Ovary (tissue), 9 donors: ENCODE measurements around the gene MRPL41. TPM values are rescaled to one million over a fixed set of nuclear protein-coding genes. Genes with fewer than 3 reads are reported as not detected.
A peak's percentile ranks its signal among the peaks of the same experiment; 100 is the strongest.
"Not testable (repeated sequence)": the region's sequence is repeated elsewhere in the genome, so short reads cannot be mapped to it uniquely, and the experiment has no call there.

Experiments
- DNase-seq, 5 donors: peaks; one replicate each; pipeline ENCODE4 v3.0.0-alpha.2; 2019 to 2020
- H3K27ac ChIP-seq, 2 donors: fragments of 200-600 bp; one replicate each; pipeline versions ENCODE4 v1.5.1 to v1.8.0; 2019 to 2022
- H3K27me3 ChIP-seq: fragments of 200-600 bp; one replicate; pipeline ENCODE4 v1.8.0; 2022
- H3K36me3 ChIP-seq: fragments of 200-600 bp; sonication (generic); one replicate; pipeline ENCODE4 v1.5.1; 2019
- H3K4me1 ChIP-seq: one replicate; pipeline ENCODE4 v1.8.1; 2013; ENCODE audit warnings: mild to moderate bottlenecking, moderate library complexity; ENCODE audit not compliant: insufficient read depth
- H3K4me3 ChIP-seq: fragments of 200-600 bp; sonication (generic); one replicate; pipeline ENCODE4 v1.5.1; 2017
- H3K9me3 ChIP-seq, 2 donors: fragments of 200-600 bp in 1 of 2; sonication (generic) in 1 of 2; one replicate each; pipeline versions ENCODE4 v1.5.1 to v1.8.1; 2013 to 2019; ENCODE audit warnings: mild to moderate bottlenecking in 1 of 2, moderate library complexity in 1 of 2
- CTCF ChIP-seq, 3 donors: fragments of 450-650 bp in 2 of 3; fragments of 200-600 bp in 1 of 3; IDR thresholded peaks; one replicate each; pipeline versions ENCODE4 v1.5.1 to v1.8.0; 2016 to 2022; ENCODE audit warnings: antibody characterized with exemption in 3 of 3, mild to moderate bottlenecking in 1 of 3
- EP300 ChIP-seq: sonication (generic); formaldehyde crosslinking; IDR thresholded peaks from one replicate; pipeline ENCODE4 v1.6.1; 2017; ENCODE audit warnings: antibody characterized with exemption
- POLR2A ChIP-seq: fragments of 450-650 bp; IDR thresholded peaks from one replicate; pipeline ENCODE4 v1.6.1; 2017; ENCODE audit warnings: antibody characterized with exemption, mild to moderate bottlenecking, moderate library complexity
- WGBS, 3 donors: extraction: QIAGEN DNeasy Blood & Tissue Kit in 1 of 3; methylation state at CpG; one replicate each; pipeline versions ENCODE4 v1.1.5 to v1.1.7; 2013 to 2017; 5-methylcytosine and 5-hydroxymethylcytosine counted together
- intact Hi-C, 4 donors: fragments of 100-400 bp; cut with DNase I; formaldehyde crosslinking; loops; one replicate each; pipeline versions ENCODE4 v1.11.0 to v1.15.1; 2022 to 2023
- polyA plus RNA-seq, 2 donors: library from polyadenylated mRNA; stranded (reverse); fragments of 200-250 nt in 1 of 2; fragments of 350-450 nt in 1 of 2; fragmentation: Illumina TruSeq in 1 of 2; extraction: RNeasy Lipid Tissue Mini Kit (QIAGEN cat#74804) in 1 of 2; gene quantifications; one replicate each; pipeline ENCODE4 v1.2.3, GENCODE V29; 2013 to 2014
- total RNA-seq, 7 donors: library from RNA; depleted of rRNA in 2 of 7; stranded (reverse); fragments of >200 nt in 2 of 7; fragmentation: NEBNext Ultra II Directional in 3 of 7; extraction: Animal tissue kit (Norgen Biotek cat#: 25700) in 3 of 7; gene quantifications; one replicate each; pipeline versions ENCODE4 v1.1.0 to v1.2.4, GENCODE V29; 2016 to 2023
- donor health status: DM: no; HTN: no; CAD: no; lungs with moderate emphysema.
- donor health status: DM: no; HTN: no; CAD: no.
- donor health status: Bipolar disorder and iron deficiency.
- donor health status: DM: yes; HTN: yes; CAD: no.
- donor health status: DM: no; HTN: no; CAD: no.
- donor health status: DM: yes; HTN: yes; CAD: no.

MRPL41 gene
- total and polyA plus RNA-seq, 9 donors: 1.0 to 61.9 (median 48.3) TPM

GRCh38 chr9:137544176-137544760 is 7.4 kb upstream of the MRPL41 start:
- Histone ChIP-seq H3K9me3 (no peaks in the 10 kb centered on the region), H3K36me3 (no peaks in the 10 kb centered on the region), H3K4me1 (peaks cover 6% of the 10 kb centered on the region), H3K4me3 (no peak overlapping the region), H3K27me3 (no peaks in the 10 kb centered on the region), H3K27ac (no peak overlapping the region)
- 81 to 85% (median 82%) methylated on average over 12 of the region's 12 CpGs for WGBS, 3 donors
- intact Hi-C loops: no loop called here
- DNase-seq: no peak
- TF ChIP-seq POLR2A (no peak), EP300 (no peak), CTCF (IDR thresholded peaks at IDR 0.05) (no peak)

- TF ChIP-seq POLR2A (no peak), EP300 (no peak), CTCF (IDR thresholded peaks at IDR 0.05) (no peak)
- H3K9me3 ChIP-seq: no peaks in the 10 kb centered on the region
- peaks cover 11% of the 10 kb centered on the region for H3K4me1 ChIP-seq
- no peak for DNase-seq
- H3K36me3 ChIP-seq: no peaks in the 10 kb centered on the region
- no peak overlapping the region for H3K4me3 ChIP-seq
- 80 to 81% (median 80%) methylated on average over 10 of the region's 10 CpGs for WGBS, 3 donors
- H3K27ac ChIP-seq: no peak overlapping the region
- no peaks in the 10 kb centered on the region for H3K27me3 ChIP-seq
- intact Hi-C loops: no loop called here
Measured at GRCh38 chr9:137545123-137545522, 6.6 kb upstream of the MRPL41 start.

GRCh38 chr9:137547687-137548543 is 3.8 kb upstream of the MRPL41 start:
- Histone ChIP-seq H3K4me3 (no peak overlapping the region), H3K27ac (peak overlapping the region in 1 of 2 donors; percentile 7), H3K27me3 (no peaks in the 10 kb centered on the region), H3K4me1 (peaks cover 13% of the 10 kb centered on the region), H3K36me3 (no peaks in the 10 kb centered on the region), H3K9me3 (no peaks in the 10 kb centered on the region)
- TF ChIP-seq CTCF (IDR thresholded peaks at IDR 0.05): no peak
- no peak for TF ChIP-seq EP300
- no peak for TF ChIP-seq POLR2A
- WGBS, 3 donors: 55 to 80% (median 74%) methylated on average over 23 of the region's 23 CpGs
- no peak for DNase-seq
- intact Hi-C loops: no loop called here

GRCh38 chr9:137550231-137550621 is 1.5 kb upstream of the MRPL41 start, which contains the start of gene PNPLA7:
PNPLA7 (minus strand) TSS chr9:137550402; CDS start chr9:137550197, 205 bp downstream.
- H3K27ac ChIP-seq: peak within 1 kb of the TSS; percentile 74 to 76
- intact Hi-C loops: no loop called here
- peak; percentile 85 to 90 (median 87) for DNase-seq
- H3K4me3 ChIP-seq: peak within 1 kb of the TSS; percentile 75
- WGBS, 3 donors: 3% methylated on average over 11 to 13 of the region's 13 CpGs
- no peaks in the 10 kb centered on the region for H3K9me3 ChIP-seq
- no peaks in the 10 kb centered on the region for H3K27me3 ChIP-seq
- H3K4me1 ChIP-seq: peaks cover 13% of the 10 kb centered on the region
- H3K36me3 ChIP-seq: no peaks in the 10 kb centered on the region
- TF ChIP-seq POLR2A: no peak
- no peak for TF ChIP-seq CTCF (IDR thresholded peaks at IDR 0.05)
- TF ChIP-seq EP300: no peak

- peaks cover 13% of the 10 kb centered on the region for H3K4me1 ChIP-seq
- 0 to 1% (median 0%) methylated on average over 11 to 17 of the region's 17 CpGs for WGBS, 3 donors
- intact Hi-C loops, H3K9me3 ChIP-seq, H3K36me3 ChIP-seq, DNase-seq, H3K27me3 ChIP-seq: not testable (repeated sequence)
- peak overlapping the region; percentile 74 to 76 for H3K27ac ChIP-seq
- peak overlapping the region; percentile 75 for H3K4me3 ChIP-seq
Measured at GRCh38 chr9:137550958-137551263, 768 bp upstream of the MRPL41 start.
